HepG2 (cell line): Measurements from ENCODE around the gene SLC35B2. TPM values are rescaled to one million over a fixed set of nuclear protein-coding genes. Genes with fewer than 3 reads are reported as not detected.

Experiments used
- ATAC-seq: fragments of 200-7000 bp; cut with Tn5 transposase; 3 replicates; pipeline ENCODE4 v1.9.1; 2020; ENCODE audit warnings: mild to moderate bottlenecking, moderate library complexity
- BruUV-seq: library from RNA; stranded (reverse); fragments of 400-500 nt; replicated peaks from 2 replicates; lab custom pipeline; 2021; lab: Mats Ljungman, UMichigan
- CTCF ChIA-PET: fragments of 300-600 bp; formaldehyde crosslinking; extraction: SDS; loops from one replicate; lab custom pipeline; 2021; ENCODE audit warnings: low total read pairs, inconsistent platforms, low intra/inter-chr PET ratio; lab: Yijun Ruan, JAX
- POLR2A ChIA-PET: fragments of 350-600 bp; sonication (Branson Sonifier 250); formaldehyde crosslinking; loops from one replicate; lab custom pipeline; 2020; ENCODE audit warnings: antibody characterized with exemption, inconsistent platforms; lab: Yijun Ruan, JAX
- DNase-seq: peaks from one replicate; pipeline ENCODE4 v3.0.0-alpha.2; 2015; ENCODE audit warnings: low spot score
- FAIRE-seq: peaks from 3 replicates; lab custom pipeline; 2011; peaks lifted over from hg19 to GRCh38; lab: Jason Lieb, UNC
- H2AFZ ChIP-seq: one replicate; pipeline ENCODE4 v1.6.1; 2011; ENCODE audit warnings: low read length, inconsistent platforms
- H3K27ac ChIP-seq: fragments of 300-600 bp; 3 replicates; pipeline ENCODE4 v1.8.0; 2011; ENCODE audit warnings: mixed run types, mild to moderate bottlenecking, mixed read lengths, low read length, inconsistent platforms; ENCODE audit not compliant: insufficient read depth; ENCODE audit errors: extremely low read length
- H3K27me3 ChIP-seq, 2 experiments: fragments of 200-600 bp in 1 of 2; 2 replicates in 1 of 2; 3 replicates in 1 of 2; pipeline versions ENCODE4 v1.6.0 to v1.8.0; 2011; ENCODE audit warnings: low read length in 2 of 2, mild to moderate bottlenecking in 2 of 2, moderate library complexity in 2 of 2, inconsistent platforms in 1 of 2; ENCODE audit not compliant: insufficient read depth in 2 of 2, control insufficient read depth in 1 of 2
- H3K36me3 ChIP-seq, 2 experiments: fragments of 200-600 bp in 1 of 2; replicated peaks in 1 of 2; 2 replicates in 1 of 2; 3 replicates in 1 of 2; pipeline versions ENCODE4 v1.5.1 to v1.8.0; 2011; ENCODE audit warnings: low read length in 2 of 2, inconsistent platforms in 1 of 2; ENCODE audit not compliant: insufficient read depth in 2 of 2, control insufficient read depth in 1 of 2
- H3K4me1 ChIP-seq: 2 replicates; pipeline ENCODE4 v1.5.1; 2012; ENCODE audit warnings: low read length, inconsistent platforms; ENCODE audit not compliant: insufficient read depth
- H3K4me2 ChIP-seq: 2 replicates; pipeline ENCODE4 v1.6.0; 2011; ENCODE audit warnings: low read depth, low read length, inconsistent platforms
- H3K4me3 ChIP-seq, 3 experiments: fragments of 200-600 bp in 1 of 3; sonication (generic), shearing (Covaris generic) in 1 of 3; replicated peaks in 1 of 3; 2 replicates each; pipeline ENCODE4 v1.5.1; 2011 to 2016; ENCODE audit warnings: low read length in 3 of 3, inconsistent platforms in 2 of 3, low read depth in 2 of 3, mild to moderate bottlenecking in 2 of 3, control low read depth in 1 of 3, mixed read lengths in 1 of 3; ENCODE audit not compliant: insufficient read depth in 1 of 3
- H3K79me2 ChIP-seq: one replicate; pipeline ENCODE4 v1.6.1; 2011; ENCODE audit warnings: low read length, inconsistent platforms; ENCODE audit not compliant: insufficient read depth
- H3K9ac ChIP-seq: 2 replicates; pipeline ENCODE4 v1.6.0; 2011; ENCODE audit warnings: mild to moderate bottlenecking, low read depth, low read length, inconsistent platforms; ENCODE audit not compliant: insufficient read depth
- H3K9me3 ChIP-seq: 2 replicates; pipeline ENCODE4 v1.5.1; 2012; ENCODE audit warnings: mild to moderate bottlenecking, low read length
- H4K20me1 ChIP-seq: 2 replicates; pipeline ENCODE4 v1.6.0; 2011; ENCODE audit warnings: inconsistent platforms, mild to moderate bottlenecking, low read length, moderate library complexity; ENCODE audit not compliant: insufficient read depth
- BCL3 ChIP-seq: sonication (generic); formaldehyde crosslinking; IDR thresholded peaks from 2 replicates; pipeline ENCODE4 v1.5.1; 2020; ENCODE audit warnings: mild to moderate bottlenecking, missing genetic modification reagents, moderate library complexity
- EZH2 ChIP-seq: conservative IDR thresholded peaks from 2 replicates; pipeline ENCODE4 v1.6.1; 2012; ENCODE audit warnings: mild to moderate bottlenecking, low read depth, low read length, moderate library complexity
- HCFC1 ChIP-seq: fragments of 150-350 bp; IDR thresholded peaks from 2 replicates; pipeline ENCODE4 v1.6.1; 2014; ENCODE audit warnings: low read depth, low read length
- HMG20B ChIP-seq: conservative IDR thresholded peaks from 2 replicates; pipeline ENCODE4 v1.6.1; 2016; ENCODE audit warnings: missing genetic modification reagents, missing compliant biosample characterization
- HNF4A ChIP-seq: sonication (generic); formaldehyde crosslinking; IDR thresholded peaks from 2 replicates; pipeline ENCODE4 v1.4.0; 2020; ENCODE audit warnings: missing genetic modification reagents
- KLF13 ChIP-seq: sonication (generic); formaldehyde crosslinking; IDR thresholded peaks from 2 replicates; pipeline ENCODE4 v1.4.0; 2020; ENCODE audit warnings: mild to moderate bottlenecking, missing genetic modification reagents
- MAF1 ChIP-seq: sonication (generic); formaldehyde crosslinking; IDR thresholded peaks from 2 replicates; pipeline ENCODE4 v1.5.0; 2020; ENCODE audit warnings: missing genetic modification reagents, borderline replicate concordance
- MAZ ChIP-seq, 2 experiments: sonication (generic) in 1 of 2; formaldehyde crosslinking in 1 of 2; IDR thresholded peaks; 2 replicates each; pipeline versions ENCODE4 v1.5.0 to v1.6.1; 2012 to 2020; ENCODE audit warnings: low read depth in 2 of 2, mild to moderate bottlenecking in 2 of 2, borderline replicate concordance in 1 of 2, improper control_type of control experiment in 1 of 2, low read length in 1 of 2, missing genetic modification reagents in 1 of 2, moderate library complexity in 1 of 2
- MEIS2 ChIP-seq: sonication (generic); formaldehyde crosslinking; IDR thresholded peaks from 2 replicates; pipeline ENCODE4 v1.9.0; 2021; ENCODE audit warnings: mild to moderate bottlenecking, missing genetic modification reagents
- MIXL1 ChIP-seq: IDR thresholded peaks from 2 replicates; pipeline ENCODE4 v1.6.1; 2016
- NR2F1 ChIP-seq, 2 experiments: fragments of 450-650 bp in 1 of 2; formaldehyde crosslinking in 1 of 2; IDR thresholded peaks; 2 replicates each; pipeline versions ENCODE4 v1.5.0 to v1.6.1; 2016 to 2020; ENCODE audit warnings: mild to moderate bottlenecking in 1 of 2, missing compliant biosample characterization in 1 of 2, missing genetic modification reagents in 1 of 2, moderate library complexity in 1 of 2
- PAX8 ChIP-seq: sonication (generic); formaldehyde crosslinking; IDR thresholded peaks from 2 replicates; pipeline ENCODE4 v1.8.0; 2022; ENCODE audit warnings: mild to moderate bottlenecking, missing genetic modification reagents, borderline replicate concordance
- RXRB ChIP-seq: IDR thresholded peaks from 2 replicates; pipeline ENCODE4 v1.6.1; 2016; ENCODE audit warnings: borderline replicate concordance, missing genetic modification reagents, missing compliant biosample characterization
- SIN3B ChIP-seq: fragments of 150-350 bp; IDR thresholded peaks from 2 replicates; pipeline ENCODE4 v1.6.1; 2014; ENCODE audit warnings: low read length
- SMC3 ChIP-seq: IDR thresholded peaks from 2 replicates; pipeline ENCODE4 v1.6.1; 2011; ENCODE audit warnings: low read length, improper control_type of control experiment
- TP53 ChIP-seq: sonication (generic); formaldehyde crosslinking; conservative IDR thresholded peaks from 2 replicates; pipeline ENCODE4 v1.4.0; 2020; ENCODE audit warnings: missing genetic modification reagents
- ZNF205 ChIP-seq: IDR thresholded peaks from 2 replicates; pipeline ENCODE4 v1.6.1; 2018; ENCODE audit warnings: missing biosample characterization, missing genetic modification reagents
- ZNF607 ChIP-seq: sonication (generic); formaldehyde crosslinking; IDR thresholded peaks from 2 replicates; pipeline ENCODE4 v1.5.1; 2020; ENCODE audit warnings: missing genetic modification reagents, mild to moderate bottlenecking, borderline replicate concordance
- ZNF614 ChIP-seq: IDR thresholded peaks from 2 replicates; pipeline ENCODE4 v1.6.1; 2018; ENCODE audit warnings: missing biosample characterization, missing genetic modification reagents, inconsistent platforms, borderline replicate concordance
- WGBS: methylation state at CpG from one replicate; pipeline ENCODE4 v1.1.6; 2017; ENCODE audit warnings: low lambda C conversion rate; 5-methylcytosine and 5-hydroxymethylcytosine counted together
- in situ Hi-C: cut with HindIII; loops from 2 replicates; pipeline ENCODE4 v1.10.0; 2017; ENCODE audit warnings: low pct_unique_long_range_greater_than_20kb; ENCODE audit not compliant: extremely low pct_ligation_motif_present
- intact Hi-C: fragments of 100-400 bp; cut with micrococcal nuclease; formaldehyde crosslinking; loops from one replicate; pipeline ENCODE4 v1.10.0; 2022; ENCODE audit not compliant: unreplicated experiment
- polyA plus RNA-seq, 8 experiments: library from polyadenylated mRNA; depleted of rRNA in 3 of 8; stranded (reverse) in 7 of 8; unstranded in 1 of 8; fragments of >200 nt; fragmentation: Illumina TruSeq in 4 of 8; extraction: Trizol in 4 of 8; gene quantifications; 2 replicates each; pipeline versions ENCODE4 v1.2.1 to v1.2.3, GENCODE V29; 2011 to 2016; ENCODE audit warnings: low read depth in 4 of 8, missing spikeins in 1 of 8, mixed read lengths in 1 of 8; ENCODE audit not compliant: insufficient read depth in 1 of 8
- total RNA-seq, 5 experiments: library from RNA; depleted of rRNA; stranded (reverse); fragments of >200 nt; fragmentation: Illumina TruSeq; extraction: Trizol; gene quantifications; 2 replicates each; pipeline ENCODE4 v1.2.3, GENCODE V29; 2016; ENCODE audit warnings: low read depth in 1 of 5
- TF ChIP-seq, protein P1 (sequence below): IDR thresholded peaks from 2 replicates; pipeline ENCODE4 v1.6.1; 2016; ENCODE audit warnings: missing genetic modification reagents, missing compliant biosample characterization

The SLC35B2 gene
- total and polyA plus RNA-seq, 2 of the 13 experiments (the other 11 are each of a cell fraction or from before 2014, with no cell fraction given): 61.1 to 148 TPM

- no peak for TF ChIP-seq ZNF614 (CRISPR knock-in tag)
- TF ChIP-seq RXRB (CRISPR knock-in tag): no peak
- no peak for TF ChIP-seq HCFC1
- TF ChIP-seq MIXL1 (CRISPR knock-in tag): no peak
- TF ChIP-seq, protein P1, sequence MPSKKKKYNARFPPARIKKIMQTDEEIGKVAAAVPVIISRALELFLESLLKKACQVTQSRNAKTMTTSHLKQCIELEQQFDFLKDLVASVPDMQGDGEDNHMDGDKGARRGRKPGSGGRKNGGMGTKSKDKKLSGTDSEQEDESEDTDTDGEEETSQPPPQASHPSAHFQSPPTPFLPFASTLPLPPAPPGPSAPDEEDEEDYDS (CRISPR knock-in tag): no peak
- TF ChIP-seq SMC3: no peak
Observed at GRCh38 chr6:44285552-44286284, 28.4 kb upstream of the SLC35B2 start (continued).

GRCh38 chr6:44284867-44285266, 27.5 kb upstream of the SLC35B2 start:
- Histone ChIP-seq H3K79me2 (no peaks in the 10 kb centered on the region), H2AFZ (no peak overlapping the region), H3K9ac (no peak overlapping the region), H3K27ac (no peak overlapping the region), H3K4me2 (no peak overlapping the region), H3K36me3 (no peaks in the 10 kb centered on the region), H3K4me1 (no peaks in the 10 kb centered on the region), H3K27me3 (peaks cover 0 to 73% of the 10 kb centered on the region in 2 experiments; a peak in 4 of 5 replicates), H3K4me3 (no peak overlapping the region), H3K9me3 (no peaks in the 10 kb centered on the region), H4K20me1 (no peaks in the 10 kb centered on the region; the same call in 1 of the 2 replicates)
- FAIRE-seq: no peak
- intact Hi-C loops: no loop called here
- no TSS peak for BruUV-seq
- no peak for DNase-seq
- CTCF ChIA-PET: no interaction called here
- ATAC-seq: no peak
- in situ Hi-C loops: no loop called here
- POLR2A ChIA-PET: no interaction called here
- 2% methylated on average over 4 of the region's 4 CpGs for WGBS
- TF ChIP-seq MAF1 (CRISPR knock-in tag) (no peak), TP53 (CRISPR knock-in tag) (no peak), MEIS2 (CRISPR knock-in tag) (no peak), HNF4A (CRISPR knock-in tag) (no peak), ZNF205 (CRISPR knock-in tag) (no peak), MAZ (IDR thresholded peaks at IDR 0.05; ENCODE audit: borderline replicate concordance, low read depth, low read length) (no peak), MAZ (CRISPR knock-in tag; IDR thresholded peaks at IDR 0.05; ENCODE audit: low read depth) (no peak), KLF13 (no peak), SIN3B (no peak), PAX8 (CRISPR knock-in tag) (no peak), BCL3 (CRISPR knock-in tag) (no peak), ZNF607 (no peak), HMG20B (CRISPR knock-in tag) (no peak), NR2F1 (CRISPR knock-in tag; IDR thresholded peaks at IDR 0.05) (no peak), EZH2 (no peak)
